HG02885 (cell line): ENCODE measurements around the gene HSF2BP.
"Not testable (repeated sequence)": the region's sequence is repeated elsewhere in the genome, so short reads cannot be mapped to it uniquely, and the experiment has no call there.

Experiments
- ATAC-seq: cut with Tn5 transposase; IDR thresholded peaks from one replicate; pipeline ENCODE4 v1.9.1; 2021; ENCODE audit warnings: mild to moderate bottlenecking; ENCODE audit not compliant: unreplicated experiment, poor library complexity

The HSF2BP gene

DNA sequence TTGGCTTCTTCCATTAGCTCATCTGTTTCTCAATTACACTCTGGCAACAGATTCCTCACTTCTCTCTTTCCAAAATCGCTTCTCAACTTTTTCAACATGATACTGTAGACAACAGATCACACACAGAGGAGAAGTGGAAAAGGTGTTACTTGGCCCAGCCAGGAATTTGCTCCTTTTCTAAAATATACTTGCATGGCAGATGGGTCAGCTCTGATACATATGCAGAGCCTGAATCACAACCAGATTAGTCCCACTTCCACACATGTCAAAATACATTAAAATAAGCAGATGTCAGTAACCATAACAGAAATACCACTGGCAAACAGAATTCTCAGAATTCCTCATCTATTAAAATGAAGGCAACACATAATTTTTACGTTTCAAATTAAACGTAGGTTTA lies 89.1 kb downstream of the HSF2BP start:
- not testable (repeated sequence) for ATAC-seq

GRCh38 chr21:43562451-43562850 lies 96.8 kb downstream of the HSF2BP start:
- not testable (repeated sequence) for ATAC-seq

- not testable (repeated sequence) for ATAC-seq
Measured at GRCh38 chr21:43540561-43540960, 118.7 kb downstream of the HSF2BP start.

DNA sequence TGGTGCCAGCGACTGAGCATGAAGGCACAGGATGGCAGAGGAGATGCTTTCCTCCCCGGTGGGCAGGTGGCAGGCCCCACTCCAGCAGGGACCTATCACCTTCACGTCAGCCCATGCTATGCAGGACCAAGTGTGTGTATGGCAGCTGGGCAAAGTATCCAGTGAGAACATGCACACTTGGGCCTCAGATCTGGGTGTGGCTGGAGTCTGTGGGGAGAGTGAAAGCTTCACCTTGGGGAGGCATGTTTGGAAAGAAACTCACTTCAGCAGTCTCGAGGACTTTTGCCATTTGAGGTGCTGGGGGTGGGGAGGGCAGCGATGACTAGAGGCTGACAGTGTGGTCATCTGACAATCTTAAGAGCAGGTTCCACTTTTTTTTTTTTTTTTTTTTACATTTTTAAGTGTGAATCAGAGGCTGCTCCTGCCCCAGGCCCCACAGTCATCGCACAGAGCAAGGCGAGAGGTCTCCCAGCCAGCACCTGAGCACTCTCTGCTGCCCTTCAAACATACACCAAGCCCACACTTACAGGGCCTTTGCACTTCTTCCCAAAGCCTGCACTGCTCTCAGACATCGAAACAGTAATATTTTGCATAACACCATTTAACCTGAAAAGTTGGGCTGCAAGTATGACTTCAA lies 136.7 kb downstream of the HSF2BP start:
- ATAC-seq, result not testable (repeated sequence)

- not testable (repeated sequence) for ATAC-seq
Measured at GRCh38 chr21:43517701-43518100, 141.6 kb downstream of the HSF2BP start.

- ATAC-seq, result not testable (repeated sequence)
Measured at GRCh38 chr21:43516860-43517627, 142.2 kb downstream of the HSF2BP start.

- not testable (repeated sequence) for ATAC-seq
Measured at GRCh38 chr21:43516295-43516847, 142.9 kb downstream of the HSF2BP start.

DNA sequence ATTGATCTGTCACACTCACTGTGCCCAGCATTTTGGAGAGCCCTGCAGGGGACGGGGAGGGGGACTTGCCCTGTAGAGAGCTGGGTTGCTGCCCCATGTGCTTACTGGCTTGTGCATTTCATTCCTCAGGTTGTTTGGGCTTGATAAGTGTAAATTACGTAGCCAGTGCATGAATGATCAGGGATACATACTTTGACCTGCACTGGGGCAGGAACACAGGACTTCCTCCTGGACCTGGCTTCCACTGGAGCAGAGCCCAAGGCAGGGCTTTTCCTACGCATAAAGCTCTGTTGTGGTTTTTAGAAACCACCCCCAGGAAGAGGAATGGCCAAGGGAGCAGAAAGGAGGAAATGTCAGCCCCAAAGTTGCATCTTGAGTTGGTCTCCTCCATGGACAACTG lies 144.5 kb downstream of the HSF2BP start:
- not testable (repeated sequence) for ATAC-seq

DNA sequence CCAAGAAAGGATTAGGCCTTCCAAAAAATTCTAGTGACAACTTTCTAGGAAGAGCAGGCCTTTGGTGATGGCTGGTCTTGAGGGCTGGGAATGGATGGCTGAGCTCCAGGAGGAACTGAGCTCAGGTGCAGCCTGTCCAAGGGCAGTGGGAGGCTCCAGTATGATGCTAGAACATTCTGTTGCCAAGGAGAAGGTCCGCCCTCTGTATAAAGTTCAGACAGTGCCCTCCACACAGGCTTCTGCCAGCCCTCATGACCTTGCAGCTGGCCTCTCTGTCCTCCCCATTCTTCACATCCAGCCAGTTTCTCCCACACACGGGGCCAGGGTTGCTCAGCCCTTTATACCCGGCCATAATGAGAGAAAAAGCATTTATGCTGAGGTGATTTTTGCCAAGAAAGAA lies 146.3 kb downstream of the HSF2BP start:
- not testable (repeated sequence) for ATAC-seq

- ATAC-seq, result not testable (repeated sequence)
Measured at GRCh38 chr21:43511209-43511608, 148.1 kb downstream of the HSF2BP start.

- not testable (repeated sequence) for ATAC-seq
Measured at GRCh38 chr21:43510669-43511068, 148.6 kb downstream of the HSF2BP start.

DNA sequence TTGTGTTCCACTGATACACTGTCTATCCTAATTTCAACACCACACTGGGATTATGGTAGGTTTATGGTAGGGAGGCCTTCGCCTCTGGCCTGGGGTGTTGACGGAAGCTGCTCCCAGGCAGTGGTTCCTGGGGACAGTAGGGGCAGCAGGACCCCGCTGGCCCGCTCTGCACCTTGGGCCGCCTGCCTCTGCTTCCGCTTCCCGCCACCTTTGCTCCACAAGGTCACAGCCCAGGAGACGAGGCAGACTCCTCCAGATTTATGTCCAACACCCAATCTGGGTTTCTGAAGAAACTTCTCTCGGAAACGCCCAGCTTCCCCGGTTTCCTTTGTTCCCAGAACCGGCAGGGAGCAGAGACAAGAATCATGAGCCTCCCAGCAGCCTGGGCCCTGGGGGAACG lies 155.4 kb downstream of the HSF2BP start:
- ATAC-seq, result not testable (repeated sequence)

- not testable (repeated sequence) for ATAC-seq
Measured at GRCh38 chr21:43503075-43503750, 156.1 kb downstream of the HSF2BP start.

- not testable (repeated sequence) for ATAC-seq
Measured at GRCh38 chr21:43502407-43503071, 156.7 kb downstream of the HSF2BP start.

GRCh38 chr21:43498924-43499323 lies 160.4 kb downstream of the HSF2BP start:
- not testable (repeated sequence) for ATAC-seq

- not testable (repeated sequence) for ATAC-seq
Measured at GRCh38 chr21:43498065-43498464, 161.2 kb downstream of the HSF2BP start.

GRCh38 chr21:43494279-43495012 lies 164.8 kb downstream of the HSF2BP start:
- not testable (repeated sequence) for ATAC-seq

DNA sequence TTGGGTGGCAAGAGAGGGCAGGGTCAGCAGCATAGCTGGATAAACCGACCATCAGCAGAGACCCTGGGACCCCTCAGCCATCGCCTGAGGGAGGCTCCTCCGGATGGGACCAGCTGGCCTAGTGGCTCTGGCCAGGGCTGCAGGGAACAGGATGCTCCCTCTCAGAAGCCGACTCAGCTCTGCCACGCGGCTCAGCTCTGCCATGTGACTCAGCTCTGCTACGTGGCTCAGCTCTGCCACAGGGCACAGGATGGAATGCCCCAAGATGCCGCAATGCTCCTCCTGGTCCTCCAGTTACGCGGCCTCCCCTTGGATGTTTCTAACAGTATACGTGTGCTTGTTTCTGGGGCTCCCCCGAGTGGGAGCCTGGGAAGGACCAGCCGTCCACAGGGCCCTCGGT lies 165.8 kb downstream of the HSF2BP start:
- ATAC-seq, result not testable (repeated sequence)

DNA sequence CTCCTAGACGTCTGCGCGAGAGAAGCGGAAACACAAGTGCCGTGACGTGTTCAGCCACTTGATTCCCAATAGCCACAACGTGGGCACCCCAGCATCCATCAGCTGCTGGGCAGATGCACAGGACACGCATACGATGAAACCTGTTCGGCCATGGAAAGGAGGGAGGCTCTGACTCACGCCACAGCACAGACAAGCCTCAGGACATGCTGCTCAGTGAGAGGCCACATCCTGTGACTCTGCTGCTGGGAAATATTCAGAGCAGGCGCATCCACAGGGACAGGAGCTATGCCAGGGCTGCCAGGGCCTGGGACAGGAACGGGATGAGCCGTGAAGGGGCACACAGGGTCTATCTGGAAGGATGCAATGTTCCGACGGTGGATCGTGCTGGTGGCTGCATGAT lies 171.1 kb downstream of the HSF2BP start:
- not testable (repeated sequence) for ATAC-seq
